HepG2 (cell line): ENCODE data around the gene USP7. TPM values are rescaled to one million over a fixed set of nuclear protein-coding genes. Genes with fewer than 3 reads are reported as not detected.
A peak's percentile ranks its signal among the peaks of the same experiment; 100 is the strongest.

Source experiments
- AGO2 ChIP-seq: fragments of 200-400 bp; formaldehyde crosslinking; optimal IDR thresholded peaks from 2 replicates; pipeline ENCODE3; 2017; ENCODE audit warnings: mild to moderate bottlenecking, low read depth, low read length, moderate library complexity
- ARHGAP35 ChIP-seq: sonication (generic); formaldehyde crosslinking; IDR thresholded peaks from 2 replicates; pipeline ENCODE4 v1.9.0; 2022; ENCODE audit warnings: mild to moderate bottlenecking, inconsistent platforms, moderate library complexity, missing genetic modification reagents, borderline replicate concordance
- BRCA1 ChIP-seq: sonication (generic); formaldehyde crosslinking; IDR thresholded peaks from 2 replicates; pipeline ENCODE4 v1.4.0; 2020; ENCODE audit warnings: missing genetic modification reagents
- ELF3 ChIP-seq: IDR thresholded peaks from 2 replicates; pipeline ENCODE4 v1.6.1; 2016; ENCODE audit warnings: missing genetic modification reagents, missing compliant biosample characterization
- KDM5A ChIP-seq: fragments of 200-600 bp; sonication (generic); IDR thresholded peaks from 2 replicates; pipeline ENCODE4 v1.7.0; 2018; ENCODE audit warnings: antibody characterized with exemption, mild to moderate bottlenecking, low read length, borderline replicate concordance
- MEIS2 ChIP-seq: sonication (generic); formaldehyde crosslinking; IDR thresholded peaks from 2 replicates; pipeline ENCODE4 v1.9.0; 2021; ENCODE audit warnings: mild to moderate bottlenecking, missing genetic modification reagents
- MTA1 ChIP-seq: sonication (generic); formaldehyde crosslinking; IDR thresholded peaks from 2 replicates; pipeline ENCODE4 v1.4.0; 2020; ENCODE audit warnings: missing genetic modification reagents, mild to moderate bottlenecking, borderline replicate concordance
- MXD4 ChIP-seq: IDR thresholded peaks from 2 replicates; pipeline ENCODE4 v1.6.1; 2016; ENCODE audit warnings: mild to moderate bottlenecking, missing biosample characterization, missing genetic modification reagents
- NFYB ChIP-seq: sonication (generic); formaldehyde crosslinking; IDR thresholded peaks from 2 replicates; pipeline ENCODE4 v1.4.0; 2020; ENCODE audit warnings: missing genetic modification reagents
- PAF1 ChIP-seq: IDR thresholded peaks from 2 replicates; pipeline ENCODE4 v1.6.1; 2016; ENCODE audit warnings: missing genetic modification reagents, missing compliant biosample characterization
- SATB2 ChIP-seq: sonication (generic); formaldehyde crosslinking; IDR thresholded peaks from 2 replicates; pipeline ENCODE4 v1.5.0; 2020; ENCODE audit warnings: missing genetic modification reagents
- TBX2 ChIP-seq: sonication (generic); formaldehyde crosslinking; IDR thresholded peaks from 2 replicates; pipeline ENCODE4 v1.5.0; 2020; ENCODE audit warnings: missing genetic modification reagents, mild to moderate bottlenecking, borderline replicate concordance
- THYN1 ChIP-seq: sonication (generic); formaldehyde crosslinking; IDR thresholded peaks from 2 replicates; pipeline ENCODE4 v1.8.1; 2023; ENCODE audit warnings: low read depth, mild to moderate bottlenecking, moderate library complexity, missing genetic modification reagents, borderline replicate concordance
- ZNF232 ChIP-seq: sonication (generic); formaldehyde crosslinking; IDR thresholded peaks from 2 replicates; pipeline ENCODE4 v1.4.0; 2020; ENCODE audit warnings: missing genetic modification reagents, borderline replicate concordance
- ZNF234 ChIP-seq: sonication (generic); formaldehyde crosslinking; conservative IDR thresholded peaks from 2 replicates; pipeline ENCODE4 v1.5.1; 2020; ENCODE audit warnings: mild to moderate bottlenecking, missing genetic modification reagents
- ZNF296 ChIP-seq: sonication (generic); formaldehyde crosslinking; conservative IDR thresholded peaks from 2 replicates; pipeline ENCODE4 v1.5.0; 2020; ENCODE audit warnings: mild to moderate bottlenecking, missing genetic modification reagents
- ZNF30 ChIP-seq: sonication (generic); formaldehyde crosslinking; IDR thresholded peaks from 2 replicates; pipeline ENCODE4 v1.5.0; 2020; ENCODE audit warnings: mild to moderate bottlenecking, missing genetic modification reagents
- ZNF333 ChIP-seq: sonication (generic); formaldehyde crosslinking; IDR thresholded peaks from 2 replicates; pipeline ENCODE4 v1.4.0; 2020; ENCODE audit warnings: mild to moderate bottlenecking, missing genetic modification reagents, borderline replicate concordance
- ZNF501 ChIP-seq: sonication (generic); formaldehyde crosslinking; IDR thresholded peaks from 2 replicates; pipeline ENCODE4 v1.5.1; 2020; ENCODE audit warnings: mild to moderate bottlenecking, moderate library complexity, missing genetic modification reagents
- ZNF644 ChIP-seq: IDR thresholded peaks from 2 replicates; pipeline ENCODE4 v1.6.1; 2016; ENCODE audit warnings: low read depth
- ZNF768 ChIP-seq: sonication (generic); formaldehyde crosslinking; IDR thresholded peaks from 2 replicates; pipeline ENCODE4 v1.4.0; 2020; ENCODE audit warnings: missing genetic modification reagents
- ZNF781 ChIP-seq: sonication (generic); formaldehyde crosslinking; IDR thresholded peaks from 2 replicates; pipeline ENCODE4 v1.5.1; 2020; ENCODE audit warnings: borderline replicate concordance, mild to moderate bottlenecking, missing genetic modification reagents; ENCODE audit errors: not compliant biosample characterization
- ZSCAN12 ChIP-seq: sonication (generic); formaldehyde crosslinking; IDR thresholded peaks from 2 replicates; pipeline ENCODE4 v1.9.0; 2021; ENCODE audit warnings: mild to moderate bottlenecking, missing genetic modification reagents
- polyA plus RNA-seq, 8 experiments: library from polyadenylated mRNA; depleted of rRNA in 3 of 8; stranded (reverse) in 7 of 8; unstranded in 1 of 8; fragments of >200 nt; fragmentation: Illumina TruSeq in 4 of 8; extraction: Trizol in 4 of 8; gene quantifications; 2 replicates each; pipeline versions ENCODE4 v1.2.1 to v1.2.3, GENCODE V29; 2011 to 2016; ENCODE audit warnings: low read depth in 4 of 8, missing spikeins in 1 of 8, mixed read lengths in 1 of 8; ENCODE audit not compliant: insufficient read depth in 1 of 8
- total RNA-seq, 5 experiments: library from RNA; depleted of rRNA; stranded (reverse); fragments of >200 nt; fragmentation: Illumina TruSeq; extraction: Trizol; gene quantifications; 2 replicates each; pipeline ENCODE4 v1.2.3, GENCODE V29; 2016; ENCODE audit warnings: low read depth in 1 of 5
- TF ChIP-seq, protein P1 (sequence below): IDR thresholded peaks from 2 replicates; pipeline ENCODE4 v1.6.1; 2016; ENCODE audit warnings: mild to moderate bottlenecking
- TF ChIP-seq, protein P2 (sequence below): sonication (generic); formaldehyde crosslinking; IDR thresholded peaks from 2 replicates; pipeline ENCODE4 v1.8.1; 2023; ENCODE audit warnings: mild to moderate bottlenecking, missing genetic modification reagents
- TF ChIP-seq, protein P3 (sequence below): sonication (generic); formaldehyde crosslinking; IDR thresholded peaks from 2 replicates; pipeline ENCODE4 v1.4.0; 2020; ENCODE audit warnings: missing genetic modification reagents, mild to moderate bottlenecking, borderline replicate concordance

The USP7 gene
- total and polyA plus RNA-seq, 2 of the 13 experiments (the other 11 are each of a cell fraction or from before 2014, with no cell fraction given) = 52.5 to 173 TPM

DNA sequence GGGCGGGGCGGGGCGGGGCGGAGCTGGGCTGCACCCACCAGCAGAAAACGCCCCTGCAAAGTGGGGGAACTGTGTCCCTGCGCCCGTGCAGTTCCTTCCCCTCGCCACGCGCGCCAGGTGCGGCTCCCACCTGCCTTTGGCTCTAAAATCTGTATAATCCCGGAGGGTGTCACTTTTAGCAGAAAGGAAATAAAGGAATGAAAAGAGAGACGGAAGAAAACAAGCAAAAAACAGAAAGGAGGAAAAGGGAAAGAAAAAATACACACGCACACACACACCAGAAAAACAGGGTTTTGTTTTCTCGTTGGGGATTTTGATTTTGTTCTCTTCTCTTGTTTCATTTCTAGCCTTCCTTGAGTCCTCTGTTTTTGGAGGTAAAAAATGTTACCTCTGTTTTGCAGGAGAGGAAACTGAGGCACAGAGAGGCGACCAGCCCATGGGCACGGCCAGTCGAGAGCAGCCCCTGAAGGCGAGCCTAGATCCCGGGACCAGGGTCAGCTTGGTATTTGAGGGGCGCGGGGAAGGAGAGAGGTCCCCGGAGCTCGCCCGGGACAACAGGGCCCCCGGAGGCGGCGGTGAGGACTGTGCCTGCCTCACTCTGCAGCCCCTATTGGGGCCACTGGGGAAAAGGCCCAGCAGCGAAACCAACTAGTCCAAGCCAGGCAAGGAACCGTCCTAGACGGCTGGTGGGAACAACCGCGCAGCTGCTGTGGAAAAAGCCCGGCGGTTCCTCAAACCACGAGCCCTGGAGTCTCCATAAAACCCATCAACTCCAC lies 94.3 kb downstream of the USP7 start (continued):
- no peak for TF ChIP-seq ZNF296 (CRISPR knock-in tag)
- 0 out of 2 replicates have a peak, but pooled peaks have one; percentile 73 for TF ChIP-seq ZNF234 (CRISPR knock-in tag)
- peak; percentile 37; the same call in 1 of the 2 replicates for TF ChIP-seq BRCA1
- TF ChIP-seq ZNF333 (CRISPR knock-in tag) = peak; percentile 34; the same call in 1 of the 2 replicates
- no peak for TF ChIP-seq PAF1 (CRISPR knock-in tag)
- TF ChIP-seq MXD4 (CRISPR knock-in tag) = peak; percentile 60; the same call in 1 of the 2 replicates
- TF ChIP-seq, protein P1, sequence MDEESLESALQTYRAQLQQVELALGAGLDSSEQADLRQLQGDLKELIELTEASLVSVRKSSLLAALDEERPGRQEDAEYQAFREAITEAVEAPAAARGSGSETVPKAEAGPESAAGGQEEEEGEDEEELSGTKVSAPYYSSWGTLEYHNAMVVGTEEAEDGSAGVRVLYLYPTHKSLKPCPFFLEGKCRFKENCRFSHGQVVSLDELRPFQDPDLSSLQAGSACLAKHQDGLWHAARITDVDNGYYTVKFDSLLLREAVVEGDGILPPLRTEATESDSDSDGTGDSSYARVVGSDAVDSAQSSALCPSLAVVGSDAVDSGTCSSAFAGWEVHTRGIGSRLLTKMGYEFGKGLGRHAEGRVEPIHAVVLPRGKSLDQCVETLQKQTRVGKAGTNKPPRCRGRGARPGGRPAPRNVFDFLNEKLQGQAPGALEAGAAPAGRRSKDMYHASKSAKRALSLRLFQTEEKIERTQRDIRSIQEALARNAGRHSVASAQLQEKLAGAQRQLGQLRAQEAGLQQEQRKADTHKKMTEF (CRISPR knock-in tag) = peak; percentile 85
- peak; percentile 22; the same call in 1 of the 2 replicates for TF ChIP-seq ZNF30
- TF ChIP-seq, protein P2, sequence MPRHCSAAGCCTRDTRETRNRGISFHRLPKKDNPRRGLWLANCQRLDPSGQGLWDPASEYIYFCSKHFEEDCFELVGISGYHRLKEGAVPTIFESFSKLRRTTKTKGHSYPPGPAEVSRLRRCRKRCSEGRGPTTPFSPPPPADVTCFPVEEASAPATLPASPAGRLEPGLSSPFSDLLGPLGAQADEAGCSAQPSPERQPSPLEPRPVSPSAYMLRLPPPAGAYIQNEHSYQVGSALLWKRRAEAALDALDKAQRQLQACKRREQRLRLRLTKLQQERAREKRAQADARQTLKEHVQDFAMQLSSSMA (CRISPR knock-in tag) = peak; percentile 83; the same call in 1 of the 2 replicates
- peak; percentile 9 for TF ChIP-seq ZNF781 (CRISPR knock-in tag)
- TF ChIP-seq ZNF768 (CRISPR knock-in tag) = peak; percentile 44; the same call in 1 of the 2 replicates
- TF ChIP-seq SATB2 (CRISPR knock-in tag) = 0 out of 2 replicates have a peak, but pooled peaks have one; percentile 16
- TF ChIP-seq ELF3 (CRISPR knock-in tag) = peak; percentile 69
- TF ChIP-seq NFYB (CRISPR knock-in tag) = 0 out of 2 replicates have a peak, but pooled peaks have one; percentile 47
- TF ChIP-seq MTA1 = peak; percentile 80; the same call in 1 of the 2 replicates
- TF ChIP-seq, protein P3, sequence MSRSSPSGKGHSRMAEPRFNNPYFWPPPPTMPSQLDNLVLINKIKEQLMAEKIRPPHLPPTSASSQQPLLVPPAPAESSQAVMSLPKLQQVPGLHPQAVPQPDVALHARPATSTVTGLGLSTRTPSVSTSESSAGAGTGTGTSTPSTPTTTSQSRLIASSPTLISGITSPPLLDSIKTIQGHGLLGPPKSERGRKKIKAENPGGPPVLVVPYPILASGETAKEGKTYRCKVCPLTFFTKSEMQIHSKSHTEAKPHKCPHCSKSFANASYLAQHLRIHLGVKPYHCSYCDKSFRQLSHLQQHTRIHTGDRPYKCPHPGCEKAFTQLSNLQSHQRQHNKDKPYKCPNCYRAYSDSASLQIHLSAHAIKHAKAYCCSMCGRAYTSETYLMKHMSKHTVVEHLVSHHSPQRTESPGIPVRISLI = peak; percentile 36; the same call in 1 of the 2 replicates
- TF ChIP-seq ZNF501 (CRISPR knock-in tag) = peak; percentile 95
- peak; percentile 90; the same call in 1 of the 2 replicates for TF ChIP-seq ZNF232 (CRISPR knock-in tag)
- peak; percentile 68 for TF ChIP-seq TBX2
- 0 out of 2 replicates have a peak, but pooled peaks have one; percentile 43 for TF ChIP-seq MEIS2
- TF ChIP-seq KDM5A = no peak
- TF ChIP-seq ZNF644 (CRISPR knock-in tag) = no peak
- peak; percentile 15; the same call in 1 of the 2 replicates for TF ChIP-seq ZSCAN12 (CRISPR knock-in tag)
- peak; percentile 30 for TF ChIP-seq AGO2
- no peak for TF ChIP-seq THYN1
- TF ChIP-seq ARHGAP35 (CRISPR knock-in tag) = no peak
